Parathyroid adenoma (tissue), 2 donors: ENCODE results near the gene FAM163B.
"Not testable (repeated sequence)": the region's sequence is repeated elsewhere in the genome, so short reads cannot be mapped to it uniquely, and the experiment has no call there.

Experiments used
- H2AFZ ChIP-seq: fragments of 300-600 bp; sonication (generic); one replicate; pipeline ENCODE4 v1.7.0; 2017; ENCODE audit warnings: antibody characterized with exemption, mild to moderate bottlenecking
- H3K27ac ChIP-seq: fragments of 300-600 bp; sonication (generic); one replicate; pipeline ENCODE4 v1.7.0; 2017
- H3K27me3 ChIP-seq: fragments of 300-600 bp; sonication (generic); one replicate; pipeline ENCODE4 v1.7.0; 2017; ENCODE audit warnings: low read length; ENCODE audit not compliant: control insufficient read depth, insufficient read depth
- H3K36me3 ChIP-seq: fragments of 300-600 bp; sonication (generic); one replicate; pipeline ENCODE4 v1.7.0; 2017; ENCODE audit warnings: low read length; ENCODE audit not compliant: control insufficient read depth, insufficient read depth
- H3K4me1 ChIP-seq: fragments of 300-600 bp; sonication (generic); one replicate; pipeline ENCODE4 v1.7.0; 2017; ENCODE audit warnings: control low read depth
- H3K4me2 ChIP-seq: fragments of 300-600 bp; sonication (generic); one replicate; pipeline ENCODE4 v1.7.0; 2017; ENCODE audit warnings: low read length
- H3K4me3 ChIP-seq: fragments of 300-600 bp; sonication (generic); one replicate; pipeline ENCODE4 v1.7.0; 2017; ENCODE audit warnings: low read depth, low read length
- H3K79me2 ChIP-seq: fragments of 300-600 bp; sonication (generic); one replicate; pipeline ENCODE4 v1.7.0; 2017; ENCODE audit warnings: control low read depth
- H3K9ac ChIP-seq: fragments of 300-600 bp; sonication (generic); one replicate; pipeline ENCODE4 v1.7.0; 2017; ENCODE audit warnings: mild to moderate bottlenecking
- H3K9me3 ChIP-seq: fragments of 300-600 bp; sonication (generic); one replicate; pipeline ENCODE4 v1.7.0; 2017; ENCODE audit warnings: low read length; ENCODE audit not compliant: control insufficient read depth
- CTCF ChIP-seq: fragments of 300-600 bp; sonication (generic); IDR thresholded peaks from one replicate; pipeline ENCODE4 v1.7.0; 2017; ENCODE audit warnings: antibody characterized with exemption, mild to moderate bottlenecking
- donor health status: primary hyperparathyroidism.

Gene FAM163B

DNA sequence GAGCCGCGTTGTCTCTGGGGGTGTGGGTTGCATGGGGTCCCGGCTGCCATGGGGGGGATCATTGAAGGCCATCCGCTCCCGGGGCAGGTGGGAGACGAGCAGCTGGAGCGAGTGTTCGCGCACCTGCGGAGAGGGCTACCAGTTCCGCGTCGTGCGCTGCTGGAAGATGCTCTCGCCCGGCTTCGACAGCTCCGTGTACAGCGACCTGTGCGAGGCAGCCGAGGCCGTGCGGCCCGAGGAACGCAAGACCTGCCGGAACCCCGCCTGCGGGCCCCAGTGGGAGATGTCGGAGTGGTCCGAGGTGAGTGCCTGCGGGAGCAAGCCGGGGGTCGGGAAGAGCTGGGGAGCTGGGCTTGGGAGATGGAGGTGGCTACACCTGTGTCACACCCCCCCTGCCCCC lies 41.0 kb downstream of the FAM163B start:
- Histone ChIP-seq H3K27ac (no peak overlapping the region), H3K4me1 (no peaks in the 10 kb centered on the region), H3K36me3 (no peaks in the 10 kb centered on the region), H3K9ac (no peak overlapping the region), H3K4me3 (no peak overlapping the region), H3K9me3 (no peaks in the 10 kb centered on the region), H2AFZ (no peak overlapping the region), H3K4me2 (no peak overlapping the region), H3K79me2 (no peaks in the 10 kb centered on the region), H3K27me3 (no peaks in the 10 kb centered on the region)
- TF ChIP-seq CTCF = no peak

DNA sequence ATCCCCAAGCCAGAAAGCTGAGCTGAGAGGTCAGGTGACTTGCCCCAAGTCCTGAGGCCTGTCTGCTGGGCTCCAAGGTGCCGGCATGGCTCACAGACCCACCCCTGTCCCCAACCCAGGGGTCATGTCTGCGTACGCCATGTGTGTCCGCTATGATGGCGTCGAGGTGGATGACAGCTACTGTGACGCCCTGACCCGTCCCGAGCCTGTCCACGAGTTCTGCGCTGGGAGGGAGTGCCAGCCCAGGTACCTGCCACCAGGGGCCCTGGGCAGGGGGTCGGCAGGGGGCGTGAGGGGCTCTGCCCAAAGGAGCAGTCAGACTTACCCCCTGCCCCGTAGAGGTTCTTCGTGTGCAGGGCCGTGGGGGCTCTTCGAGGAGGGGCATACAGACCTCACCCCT lies 42.4 kb downstream of the FAM163B start:
- no peak overlapping the region for H3K4me2 ChIP-seq

DNA sequence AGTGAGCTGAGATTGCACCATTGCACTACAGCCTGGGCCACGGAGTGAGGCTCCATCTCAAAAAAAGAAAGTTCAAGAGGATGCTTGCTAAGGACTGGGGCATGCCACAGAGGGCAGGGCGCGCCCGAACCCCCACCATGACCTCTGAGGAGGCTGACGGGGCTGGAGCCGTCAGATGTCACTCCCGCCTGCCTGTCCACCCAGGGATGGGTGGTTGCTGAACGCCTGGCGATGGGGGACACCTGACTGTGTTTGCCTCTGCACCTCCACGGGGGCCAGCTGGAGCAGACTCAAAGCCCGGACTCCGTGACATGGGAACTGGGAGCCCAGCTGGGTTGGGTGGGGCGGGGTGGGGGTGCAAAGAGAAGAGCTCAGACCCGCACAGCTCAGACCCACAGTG lies 42.8 kb downstream of the FAM163B start:
- Histone ChIP-seq H3K4me2 (no peak overlapping the region), H3K27me3 (no peaks in the 10 kb centered on the region), H3K27ac (no peak overlapping the region), H3K36me3 (no peaks in the 10 kb centered on the region), H3K9ac (no peak overlapping the region), H3K4me3 (no peak overlapping the region), H3K4me1 (no peaks in the 10 kb centered on the region), H2AFZ (no peak overlapping the region), H3K79me2 (no peaks in the 10 kb centered on the region), H3K9me3 (no peaks in the 10 kb centered on the region)
- no peak for TF ChIP-seq CTCF

More for the DNA sequence above, 42.4 kb downstream of the FAM163B start:
- TF ChIP-seq CTCF = no peak
- Histone ChIP-seq H3K79me2 (no peaks in the 10 kb centered on the region), H3K9me3 (no peaks in the 10 kb centered on the region), H3K4me3 (no peak overlapping the region), H3K4me1 (no peaks in the 10 kb centered on the region), H3K36me3 (no peaks in the 10 kb centered on the region), H3K27ac (no peak overlapping the region), H3K9ac (no peak overlapping the region), H2AFZ (no peak overlapping the region), H3K27me3 (no peaks in the 10 kb centered on the region)

DNA sequence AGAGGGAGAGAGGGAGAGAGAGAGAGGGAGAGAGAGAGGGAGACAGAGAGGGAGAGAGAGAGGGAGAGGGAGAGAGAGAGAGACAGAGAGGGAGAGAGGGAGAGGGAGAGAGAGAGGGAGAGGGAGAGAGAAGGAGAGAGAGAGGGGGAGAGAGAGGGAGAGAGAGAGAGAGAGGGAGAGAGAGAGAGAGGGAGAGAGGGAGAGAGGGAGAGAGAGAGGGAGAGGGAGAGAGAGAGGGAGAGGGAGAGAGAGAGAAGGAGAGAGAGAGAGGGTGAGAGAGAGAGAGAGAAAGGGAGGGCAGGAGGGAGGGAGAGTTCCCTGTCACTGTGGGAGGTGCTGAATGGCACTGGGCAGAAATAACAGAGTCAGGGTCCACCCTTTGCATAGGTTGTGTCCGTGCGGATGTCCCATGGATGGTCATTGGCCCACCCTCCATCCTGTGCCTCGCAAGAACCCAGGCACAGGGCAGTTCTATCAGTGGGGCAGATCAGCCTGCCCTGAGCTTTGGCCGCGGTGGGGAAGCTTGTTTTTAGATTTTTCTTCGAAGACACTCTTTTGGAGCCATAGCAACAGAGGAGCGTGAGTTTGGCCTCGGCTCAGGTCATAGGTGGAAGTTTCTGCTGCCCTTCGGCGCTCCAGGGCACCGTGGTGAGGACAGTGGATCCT lies 44.6 kb downstream of the FAM163B start:
- H3K9ac ChIP-seq = no peak overlapping the region
- no peaks in the 10 kb centered on the region for H3K27me3 ChIP-seq
- H3K36me3 ChIP-seq = no peaks in the 10 kb centered on the region
- H3K4me2 ChIP-seq = no peak overlapping the region
- no peak for TF ChIP-seq CTCF
- no peak overlapping the region for H2AFZ ChIP-seq
- no peak overlapping the region for H3K27ac ChIP-seq
- H3K4me3 ChIP-seq = no peak overlapping the region
- no peaks in the 10 kb centered on the region for H3K79me2 ChIP-seq
- no peaks in the 10 kb centered on the region for H3K9me3 ChIP-seq
- H3K4me1 ChIP-seq = no peaks in the 10 kb centered on the region

DNA sequence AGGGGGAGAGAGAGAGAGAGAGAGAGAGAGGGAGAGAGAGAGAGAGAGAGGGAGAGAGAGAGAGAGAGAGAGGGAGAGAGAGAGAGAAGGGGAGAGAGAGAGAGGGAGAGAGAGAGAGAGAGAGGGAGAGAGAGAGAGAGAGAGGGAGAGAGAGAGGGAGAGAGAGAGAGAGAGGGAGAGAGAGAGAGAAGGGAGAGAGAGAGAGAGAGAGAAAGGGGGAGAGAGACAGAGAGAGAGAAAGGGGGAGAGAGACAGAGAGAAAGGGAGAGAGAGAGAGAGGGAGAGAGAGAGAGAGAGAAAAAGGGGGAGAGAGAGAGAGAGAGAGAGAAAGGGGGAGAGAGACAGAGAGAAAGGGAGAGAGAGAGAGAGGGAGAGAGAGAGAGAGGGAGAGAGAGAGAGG lies 45.4 kb downstream of the FAM163B start:
- H3K9me3 ChIP-seq, H3K9ac ChIP-seq: not testable (repeated sequence)

More for the DNA sequence above, 45.4 kb downstream of the FAM163B start:
- not testable (repeated sequence) for H3K27ac ChIP-seq, H3K79me2 ChIP-seq, H3K4me2 ChIP-seq, H3K36me3 ChIP-seq, H3K4me3 ChIP-seq, H3K27me3 ChIP-seq, H2AFZ ChIP-seq, H3K4me1 ChIP-seq
